H1 (cell line): Measurements from ENCODE around the gene DHCR24. TPM values are rescaled to one million over a fixed set of nuclear protein-coding genes. Genes with fewer than 3 reads are reported as not detected.

Experiments used
- CTCF ChIA-PET: fragments of 300-600 bp; sonication (Branson Sonifier 250); formaldehyde crosslinking; loops from one replicate; lab custom pipeline; 2021; ENCODE audit not compliant: partially characterized antibody; lab: Charles Lee
- POLR2A ChIA-PET: fragments of 300-600 bp; sonication (Branson Sonifier 250); formaldehyde crosslinking; loops from one replicate; lab custom pipeline; 2021; ENCODE audit warnings: inconsistent platforms; ENCODE audit not compliant: partially characterized antibody; lab: Charles Lee
- DNase-seq, 2 experiments: peaks; one replicate each; pipeline versions ENCODE4 v3.0.0 to v3.0.0-alpha.2; 2010 to 2022; ENCODE audit warnings: low spot score in 2 of 2, low read depth in 1 of 2, mixed read lengths in 1 of 2
- FAIRE-seq: peaks from 2 replicates; lab custom pipeline; 2011; peaks lifted over from hg19 to GRCh38; lab: Jason Lieb, UNC
- H2AFZ ChIP-seq: 2 replicates; pipeline ENCODE4 v1.8.1; 2012; ENCODE audit warnings: low read length, inconsistent platforms
- H2AK5ac ChIP-seq: 2 replicates; pipeline ENCODE4 v1.6.1; 2013; ENCODE audit warnings: low read depth, low read length
- H2BK120ac ChIP-seq: replicated peaks from 2 replicates; pipeline ENCODE3; 2013; ENCODE audit warnings: low read depth, low read length, inconsistent platforms
- H2BK12ac ChIP-seq: 2 replicates; pipeline ENCODE4 v1.6.1; 2013; ENCODE audit warnings: low read depth, low read length
- H2BK15ac ChIP-seq: 2 replicates; pipeline ENCODE4 v1.6.1; 2013; ENCODE audit warnings: low read length
- H2BK20ac ChIP-seq: 2 replicates; pipeline ENCODE4 v1.6.1; 2013; ENCODE audit warnings: low read length
- H2BK5ac ChIP-seq: 2 replicates; pipeline ENCODE4 v1.6.1; 2013; ENCODE audit warnings: low read depth, low read length
- H3K14ac ChIP-seq: 2 replicates; pipeline ENCODE4 v1.6.1; 2013; ENCODE audit warnings: inconsistent platforms; ENCODE audit not compliant: insufficient read length
- H3K18ac ChIP-seq: 2 replicates; pipeline ENCODE4 v1.6.1; 2013; ENCODE audit warnings: low read length; ENCODE audit errors: extremely low read depth
- H3K23ac ChIP-seq: 2 replicates; pipeline ENCODE4 v1.6.1; 2013; ENCODE audit warnings: inconsistent platforms; ENCODE audit not compliant: insufficient read length
- H3K23me2 ChIP-seq: 2 replicates; pipeline ENCODE4 v1.6.1; 2013; ENCODE audit warnings: low read depth, low read length
- H3K27ac ChIP-seq: 2 replicates; pipeline ENCODE4 v1.6.1; 2011; ENCODE audit warnings: low read depth, low read length, inconsistent platforms
- H3K27me3 ChIP-seq, 4 experiments: replicated peaks in 1 of 4; 1 replicate in 1 of 4; 2 replicates in 3 of 4; pipeline versions ENCODE4 v1.6.1 to v1.8.1; 2011 to 2013; ENCODE audit warnings: low read length in 3 of 4, mild to moderate bottlenecking in 3 of 4, inconsistent platforms in 2 of 4, mixed read lengths in 2 of 4, moderate library complexity in 1 of 4; ENCODE audit not compliant: control insufficient read depth in 3 of 4, insufficient read depth in 3 of 4; ENCODE audit errors: extremely low read depth in 1 of 4
- H3K36me3 ChIP-seq, 4 experiments: 2 replicates each; pipeline versions ENCODE4 v1.6.1 to v1.8.1; 2011 to 2013; ENCODE audit warnings: mild to moderate bottlenecking in 4 of 4, low read length in 3 of 4, moderate library complexity in 2 of 4, control low read depth in 1 of 4, inconsistent platforms in 1 of 4; ENCODE audit not compliant: insufficient read depth in 4 of 4, control insufficient read depth in 2 of 4
- H3K4ac ChIP-seq: replicated peaks from 2 replicates; pipeline ENCODE3; 2013; ENCODE audit warnings: low read length, low read depth, mixed read lengths, inconsistent platforms; ENCODE audit not compliant: insufficient read length
- H3K4me1 ChIP-seq, 4 experiments: replicated peaks in 1 of 4; 1 replicate in 1 of 4; 2 replicates in 3 of 4; pipeline versions ENCODE4 v1.6.1 to v1.8.1; 2011 to 2013; ENCODE audit warnings: low read length in 3 of 4, inconsistent platforms in 2 of 4, mixed read lengths in 1 of 4; ENCODE audit not compliant: insufficient read depth in 4 of 4, control insufficient read depth in 3 of 4
- H3K4me2 ChIP-seq, 2 experiments: 2 replicates each; pipeline versions ENCODE4 v1.6.1 to v1.8.1; 2011 to 2013; ENCODE audit warnings: low read depth in 2 of 2, low read length in 2 of 2, control low read depth in 1 of 2, inconsistent platforms in 1 of 2, mild to moderate bottlenecking in 1 of 2; ENCODE audit not compliant: insufficient read depth in 1 of 2
- H3K4me3 ChIP-seq, 4 experiments: fragments of 200-600, 300-600 bp in 1 of 4; sonication (generic), shearing (Covaris generic), sonication (Bioruptor Twin) in 1 of 4; 2 replicates each; pipeline versions ENCODE4 v1.5.1 to v1.8.1; 2011 to 2016; ENCODE audit warnings: low read length in 4 of 4, low read depth in 3 of 4, control low read depth in 2 of 4, inconsistent platforms in 2 of 4, mild to moderate bottlenecking in 2 of 4, mixed read lengths in 1 of 4, moderate library complexity in 1 of 4; ENCODE audit not compliant: insufficient read depth in 2 of 4; ENCODE audit errors: extremely low read depth in 1 of 4
- H3K56ac ChIP-seq: replicated peaks from 2 replicates; pipeline ENCODE3; 2013; ENCODE audit warnings: low read depth, mild to moderate bottlenecking, mixed read lengths, low read length, inconsistent platforms; ENCODE audit not compliant: insufficient read length
- H3K79me1 ChIP-seq: 2 replicates; pipeline ENCODE4 v1.6.1; 2013; ENCODE audit warnings: low read depth, low read length, control low read depth
- H3K79me2 ChIP-seq, 2 experiments: 2 replicates each; pipeline versions ENCODE4 v1.6.1 to v1.8.1; 2012 to 2013; ENCODE audit warnings: low read length in 2 of 2, mild to moderate bottlenecking in 2 of 2, inconsistent platforms in 1 of 2; ENCODE audit not compliant: insufficient read depth in 2 of 2, control insufficient read depth in 1 of 2
- H3K9ac ChIP-seq, 4 experiments: replicated peaks in 1 of 4; 1 replicate in 1 of 4; 2 replicates in 3 of 4; pipeline versions ENCODE4 v1.6.1 to v1.8.1; 2011 to 2013; ENCODE audit warnings: low read depth in 3 of 4, low read length in 3 of 4, control low read depth in 2 of 4, mild to moderate bottlenecking in 2 of 4, moderate library complexity in 2 of 4, inconsistent platforms in 1 of 4; ENCODE audit errors: extremely low read depth in 1 of 4
- H3K9me3 ChIP-seq, 2 experiments: 2 replicates each; pipeline versions ENCODE4 v1.6.1 to v1.8.1; 2012 to 2013; ENCODE audit warnings: mild to moderate bottlenecking in 2 of 2, moderate library complexity in 2 of 2, control low read depth in 1 of 2, inconsistent platforms in 1 of 2, low read depth in 1 of 2, low read length in 1 of 2, mixed read lengths in 1 of 2; ENCODE audit not compliant: insufficient read depth in 2 of 2
- H4K20me1 ChIP-seq, 2 experiments: replicated peaks in 1 of 2; 2 replicates each; pipeline versions ENCODE3 to v1.8.1; 2011 to 2013; ENCODE audit warnings: inconsistent platforms in 2 of 2, low read length in 2 of 2, mild to moderate bottlenecking in 1 of 2; ENCODE audit not compliant: insufficient read depth in 2 of 2, control insufficient read depth in 1 of 2
- H4K5ac ChIP-seq: 2 replicates; pipeline ENCODE4 v1.6.1; 2013; ENCODE audit warnings: low read length, low read depth, mixed read lengths, inconsistent platforms; ENCODE audit not compliant: insufficient read length
- H4K8ac ChIP-seq: 2 replicates; pipeline ENCODE4 v1.8.0; 2013; ENCODE audit warnings: mild to moderate bottlenecking, moderate library complexity, low read length, inconsistent platforms; ENCODE audit not compliant: insufficient read depth; ENCODE audit errors: extremely low read depth
- H4K91ac ChIP-seq: replicated peaks from 2 replicates; pipeline ENCODE3; 2013; ENCODE audit warnings: low read length, mixed read lengths, inconsistent platforms; ENCODE audit not compliant: insufficient read length
- BRCA1 ChIP-seq: IDR thresholded peaks from 2 replicates; pipeline ENCODE4 v1.6.1; 2012; ENCODE audit warnings: low read depth, low read length, improper control_type of control experiment
- RXRA ChIP-seq: IDR thresholded peaks from 2 replicates; pipeline ENCODE4 v1.6.1; 2011; ENCODE audit warnings: low read depth, mild to moderate bottlenecking, low read length, moderate library complexity; ENCODE audit not compliant: insufficient read depth
- SIN3A ChIP-seq, 2 experiments: IDR thresholded peaks in 1 of 2; conservative IDR thresholded peaks in 1 of 2; 2 replicates each; pipeline ENCODE4 v1.6.1; 2011 to 2012; ENCODE audit warnings: low read length in 2 of 2, improper control_type of control experiment in 1 of 2, low read depth in 1 of 2, mild to moderate bottlenecking in 1 of 2
- polyA plus RNA-seq, 7 experiments: library from polyadenylated mRNA; depleted of rRNA in 3 of 7; stranded (reverse) in 5 of 7; unstranded in 2 of 7; fragments of >200 nt in 5 of 7; fragments of 200-250 nt in 2 of 7; gene quantifications; 1 replicate in 5 of 7; 2 replicates in 1 of 7; 4 replicates in 1 of 7; pipeline versions ENCODE4 v1.2.1 to v1.2.3, GENCODE V29; 2011 to 2013; ENCODE audit warnings: missing spikeins in 2 of 7, mixed read lengths in 2 of 7
- total RNA-seq: library from RNA; stranded (reverse); fragmentation: NEBNext Ultra II Directional; extraction: Animal tissue kit (Norgen Biotek cat#: 25700); gene quantifications from 2 replicates; pipeline ENCODE4 v1.2.1, GENCODE V29; 2021

DHCR24 gene
- total and polyA plus RNA-seq, 2 of the 8 experiments (the other 6 are each of a cell fraction or from before 2014, with no cell fraction given): 370 to 419 TPM

DNA sequence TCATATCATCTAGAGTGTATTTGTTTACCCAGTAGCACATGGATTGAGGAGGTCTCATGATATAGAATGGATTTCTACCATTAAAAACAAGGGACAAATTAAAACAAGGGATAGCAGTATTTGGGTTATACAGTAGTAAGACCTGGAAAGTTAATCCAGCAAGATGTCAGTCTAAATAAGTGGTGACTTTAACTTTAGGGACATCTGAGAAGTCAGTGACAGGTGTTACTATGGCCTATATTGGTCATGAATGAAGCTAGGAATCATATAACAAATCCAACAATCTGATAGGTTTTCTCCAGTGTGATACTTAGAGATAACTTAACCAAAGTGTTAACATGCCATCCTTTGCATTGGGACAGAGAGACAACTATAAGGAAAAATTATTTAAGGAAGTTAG, 42.7 kb upstream of the DHCR24 start:
- ChIA-PET POLR2A (no interaction called here), CTCF (interaction anchor here (1.1 to 1.8 kb wide), 5 partner anchors 8 to 92 kb away, joined by 3 to 8 read pairs (median 4); no protein-coding TSS in a partner anchor)
- Histone ChIP-seq H3K56ac (no peak overlapping the region), H3K14ac (no peak overlapping the region), H3K36me3 (no peaks in the 10 kb centered on the region), H2BK12ac (no peak overlapping the region), H3K4ac (no peak overlapping the region), H2BK120ac (no peak overlapping the region), H4K8ac (no peak overlapping the region), H2BK5ac (no peak overlapping the region), H3K79me1 (no peaks in the 10 kb centered on the region), H4K5ac (no peak overlapping the region), H3K4me2 (no peak overlapping the region), H3K4me3 (no peak overlapping the region), H3K23me2 (no peaks in the 10 kb centered on the region), H2BK20ac (no peak overlapping the region), H3K18ac (no peak overlapping the region), H3K4me1 (no peaks in the 10 kb centered on the region), H4K91ac (no peak overlapping the region), H3K27ac (no peak overlapping the region), H2BK15ac (no peak overlapping the region), H4K20me1 (no peaks in the 10 kb centered on the region), H2AFZ (no peak overlapping the region), H2AK5ac (no peak overlapping the region), H3K9ac (no peak overlapping the region), H3K79me2 (no peaks in the 10 kb centered on the region), H3K23ac (no peak overlapping the region), H3K27me3 (no peaks in the 10 kb centered on the region), H3K9me3 (peaks cover 7 to 8% of the 10 kb centered on the region in 2 experiments; a peak in 3 of 4 replicates)
- DNase-seq (no peak), FAIRE-seq (no peak)
- TF ChIP-seq BRCA1: no peak
- TF ChIP-seq RXRA: no peak
- TF ChIP-seq SIN3A (conservative IDR thresholded peaks at IDR 0.05 in 1 of 2, IDR thresholded peaks at IDR 0.05 in 1 of 2; ENCODE audit: low read depth in 1 of 2, low read length in 2 of 2): no peak
